Motor neuron (in vitro differentiated cells): ENCODE results near the gene ZNF652. TPM values are rescaled to one million over a fixed set of nuclear protein-coding genes. Genes with fewer than 3 reads are reported as not detected.
"Not testable (repeated sequence)": the region's sequence is repeated elsewhere in the genome, so short reads cannot be mapped to it uniquely, and the experiment has no call there.

Experiments
- ATAC-seq, 8 experiments: fragments of 200-7000 bp; cut with Tn5 transposase; replicated peaks in 6 of 8; 2 replicates each; pipeline ENCODE4 v1.8.0; 2021; ENCODE audit warnings: mild to moderate bottlenecking in 8 of 8, moderate library complexity in 8 of 8
- H3K27ac ChIP-seq, 2 donors: fragments of 250-450 bp; sonication (Bioruptor Pico); 2 replicates each; pipeline ENCODE4 v1.9.0; 2021; ENCODE audit warnings: antibody characterized with exemption in 2 of 2, mild to moderate bottlenecking in 2 of 2, moderate library complexity in 1 of 2
- H3K4me1 ChIP-seq, 2 donors: fragments of 250-450 bp; sonication (Bioruptor Pico); replicated peaks in 1 of 2; 2 replicates each; pipeline ENCODE4 v1.6.1; 2021; ENCODE audit warnings: antibody characterized with exemption in 2 of 2, mild to moderate bottlenecking in 2 of 2, moderate library complexity in 1 of 2
- H3K4me3 ChIP-seq, 5 donors: fragments of 250-450 bp; sonication (Bioruptor Pico); 2 replicates each; pipeline ENCODE4 v1.9.0; 2021; ENCODE audit warnings: antibody characterized with exemption in 5 of 5, mild to moderate bottlenecking in 5 of 5, moderate library complexity in 4 of 5
- WGBS, 10 experiments: fragments of 450-650 bp; shearing (Covaris generic); methylation state at CpG; one replicate each; pipeline ENCODE4 v1.0.0; 2022; 5-methylcytosine and 5-hydroxymethylcytosine counted together
- in situ Hi-C, 9 experiments: fragments of 400-800 bp; cut with MboI; loops; one replicate each; pipeline ENCODE4 v1.15.0; 2021; ENCODE audit warnings: low sequenced_read_pairs in 9 of 9, low pct_unique_long_range_greater_than_20kb in 2 of 9; ENCODE audit not compliant: unreplicated experiment in 9 of 9
- total RNA-seq, 8 experiments: library from RNA; unstranded; fragments of 300-600 nt; gene quantifications; 2 replicates each; pipeline versions ENCODE4 v1.2.3 to v1.2.4, GENCODE V29; 2022

Gene ZNF652
- total RNA-seq, 8 experiments from 2014 or later: 18.5 to 39.5 (median 30.9) TPM

DNA sequence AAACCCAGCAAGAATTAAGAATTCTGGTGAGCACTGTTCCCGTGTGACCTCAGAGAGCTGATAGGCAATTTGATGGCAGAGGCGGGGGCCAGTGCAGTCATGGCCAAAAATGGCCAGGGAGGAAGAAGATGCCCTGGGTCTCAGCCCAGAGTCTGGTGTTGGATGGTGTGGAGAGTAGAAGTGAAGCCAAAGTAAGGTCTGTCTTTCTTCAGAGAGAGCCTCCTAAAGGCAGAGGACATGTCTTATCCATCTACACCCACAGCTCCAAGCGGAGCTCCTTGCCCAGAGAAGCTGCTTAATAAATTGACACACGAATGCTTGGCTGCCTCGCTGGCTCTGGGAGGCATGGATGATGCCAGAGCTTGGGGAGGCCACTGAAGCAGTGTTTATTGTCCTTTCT lies 19.7 kb upstream of the ZNF652 start:
- ATAC-seq: no peak
- Histone ChIP-seq H3K27ac (no peak overlapping the region), H3K4me1 (no peaks in the 10 kb centered on the region), H3K4me3 (no peak overlapping the region)
- in situ Hi-C loops: no loop called here
- 51 to 83% (median 70%) methylated on average over 1 to 5 of the region's 5 CpGs; no CpG with 5 or more reads in 4 of the 10 experiments for WGBS, 10 experiments

GRCh38 chr17:49381033-49381432 lies 19.0 kb upstream of the ZNF652 start:
- WGBS, 10 experiments: 20 to 100% (median 72%) methylated on average over 1 of the region's 1 CpG; no CpG with 5 or more reads in 6 of the 10 experiments
- ATAC-seq: no peak
- Histone ChIP-seq H3K27ac (no peak overlapping the region), H3K4me1 (no peaks in the 10 kb centered on the region), H3K4me3 (no peak overlapping the region)
- in situ Hi-C loops: no loop called here

- in situ Hi-C loops: no loop called here
- Histone ChIP-seq H3K4me1 (no peaks in the 10 kb centered on the region), H3K4me3 (no peak overlapping the region), H3K27ac (no peak overlapping the region)
- 20 to 90% (median 80%) methylated on average over 1 to 4 of the region's 4 CpGs; no CpG with 5 or more reads in 2 of the 10 experiments for WGBS, 10 experiments
- ATAC-seq: no peak
Measured at GRCh38 chr17:49379926-49380325, 17.9 kb upstream of the ZNF652 start.

GRCh38 chr17:49378311-49378710 lies 16.3 kb upstream of the ZNF652 start:
- WGBS, 10 experiments: 0 to 100% (median 86%) methylated on average over 1 to 5 of the region's 5 CpGs; no CpG with 5 or more reads in 3 of the 10 experiments
- in situ Hi-C loops: no loop called here
- no peaks in the 10 kb centered on the region for H3K4me1 ChIP-seq
- H3K4me3 ChIP-seq: no peak overlapping the region
- ATAC-seq: no peak
- H3K27ac ChIP-seq: no peak overlapping the region

DNA sequence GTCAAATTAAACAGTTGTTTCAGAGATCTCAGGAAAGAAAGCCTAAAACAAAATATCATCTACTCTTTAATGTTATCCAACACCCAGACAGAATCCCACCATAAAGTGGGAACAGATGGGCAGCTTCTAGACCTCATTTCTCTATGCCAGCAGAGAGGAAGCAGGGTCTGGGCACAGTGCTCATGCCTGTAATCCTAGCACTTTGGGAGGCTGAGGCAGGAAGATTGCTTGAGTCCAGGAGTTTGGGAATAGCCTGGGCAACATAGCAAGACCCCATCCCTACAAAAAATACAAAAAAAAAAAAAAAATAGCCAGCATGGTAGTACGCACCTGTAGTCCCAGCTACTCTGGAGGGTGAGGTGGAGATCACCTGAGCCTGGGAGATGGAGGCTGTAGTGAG lies 13.5 kb upstream of the ZNF652 start:
- Histone ChIP-seq H3K27ac (no peak overlapping the region), H3K4me3 (no peak overlapping the region), H3K4me1 (no peaks in the 10 kb centered on the region)
- in situ Hi-C loops: no loop called here
- 100% methylated on average over 1 of the region's 1 CpG; no CpG with 5 or more reads in 7 of the 10 experiments for WGBS, 10 experiments
- no peak for ATAC-seq

- no peaks in the 10 kb centered on the region for H3K4me1 ChIP-seq
- no peak overlapping the region for H3K27ac ChIP-seq
- in situ Hi-C loops: no loop called here
- 75 to 90% (median 80%) methylated on average over 3 to 6 of the region's 6 CpGs; no CpG with 5 or more reads in 1 of the 10 experiments for WGBS, 10 experiments
- peak in 1 of 8 experiments; percentile 29 for ATAC-seq
- H3K4me3 ChIP-seq: no peak overlapping the region
Measured at GRCh38 chr17:49373115-49373514, 11.1 kb upstream of the ZNF652 start.

DNA sequence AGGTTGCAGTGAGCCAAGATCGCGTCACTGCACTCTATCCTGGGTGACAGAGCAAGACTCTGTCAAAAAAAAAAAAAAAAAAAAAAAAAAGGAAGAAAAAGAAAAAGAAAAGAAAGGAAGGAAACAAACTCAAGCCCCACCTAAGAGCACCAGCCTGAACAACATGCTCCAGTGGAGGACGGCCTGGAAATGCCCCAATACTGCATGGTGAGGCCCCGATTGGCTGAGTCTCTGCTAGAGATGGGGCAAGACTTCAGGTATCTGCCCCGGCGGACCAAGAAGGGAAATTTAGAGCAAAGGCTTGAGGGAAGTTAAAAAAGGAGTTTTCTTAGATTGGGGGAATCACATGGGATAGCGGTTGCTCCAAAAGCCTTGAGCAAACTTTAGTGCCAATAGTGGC lies 10.4 kb upstream of the ZNF652 start:
- Histone ChIP-seq H3K4me3 (no peak overlapping the region), H3K27ac (no peak overlapping the region), H3K4me1 (no peaks in the 10 kb centered on the region)
- no peak for ATAC-seq
- in situ Hi-C loops: no loop called here
- WGBS, 10 experiments: 57 to 100% (median 74%) methylated on average over 2 to 7 of the region's 7 CpGs; no CpG with 5 or more reads in 1 of the 10 experiments

DNA sequence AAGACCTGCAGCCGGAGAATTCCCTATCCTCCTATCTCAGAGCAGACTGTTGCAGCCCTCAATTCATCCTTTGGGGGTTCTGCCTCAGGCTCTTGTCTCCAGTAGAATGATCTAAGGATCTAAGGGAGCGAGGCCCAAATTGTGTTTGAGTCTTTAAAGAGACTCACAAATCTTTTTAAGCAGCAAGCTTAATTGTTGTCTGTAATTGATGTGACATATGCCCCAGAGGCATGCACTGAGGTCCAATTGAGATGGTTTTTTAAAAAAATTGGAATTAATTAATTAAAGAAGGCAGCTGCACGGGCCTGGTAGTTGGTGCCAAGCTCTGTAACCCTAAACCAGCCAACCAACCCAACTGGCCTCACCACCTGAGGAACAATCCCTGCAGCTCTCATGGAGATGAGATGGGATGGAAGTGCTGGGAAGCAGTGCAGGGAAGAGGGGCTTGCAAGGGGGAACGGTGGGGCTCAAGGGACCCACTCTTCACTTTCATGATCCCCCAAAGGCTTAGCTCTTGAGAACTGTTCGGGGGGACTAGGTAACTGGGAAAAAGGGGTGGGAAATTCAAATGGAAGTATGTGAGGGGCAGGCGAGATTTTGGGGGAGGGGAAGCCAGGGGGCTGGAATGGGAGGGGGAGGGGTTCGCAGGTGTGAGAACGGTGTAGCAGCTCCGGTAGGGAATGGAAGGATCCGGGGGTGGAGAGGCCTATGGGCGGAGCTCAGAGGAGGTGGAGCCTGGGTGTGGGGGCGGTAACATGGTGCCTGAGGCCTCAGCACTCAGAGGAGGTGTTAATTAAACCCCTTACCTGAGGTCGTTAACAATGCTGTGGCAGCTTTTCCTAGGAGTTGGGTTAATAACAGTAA lies 9.2 kb upstream of the ZNF652 start:
- no peak for ATAC-seq
- in situ Hi-C loops: no loop called here
- Histone ChIP-seq H3K27ac (no peak overlapping the region), H3K4me1 (no peaks in the 10 kb centered on the region), H3K4me3 (no peak overlapping the region)
- WGBS, 10 experiments: 20 to 93% (median 53%) methylated on average over 1 to 3 of the region's 13 CpGs; no CpG with 5 or more reads in 3 of the 10 experiments

DNA sequence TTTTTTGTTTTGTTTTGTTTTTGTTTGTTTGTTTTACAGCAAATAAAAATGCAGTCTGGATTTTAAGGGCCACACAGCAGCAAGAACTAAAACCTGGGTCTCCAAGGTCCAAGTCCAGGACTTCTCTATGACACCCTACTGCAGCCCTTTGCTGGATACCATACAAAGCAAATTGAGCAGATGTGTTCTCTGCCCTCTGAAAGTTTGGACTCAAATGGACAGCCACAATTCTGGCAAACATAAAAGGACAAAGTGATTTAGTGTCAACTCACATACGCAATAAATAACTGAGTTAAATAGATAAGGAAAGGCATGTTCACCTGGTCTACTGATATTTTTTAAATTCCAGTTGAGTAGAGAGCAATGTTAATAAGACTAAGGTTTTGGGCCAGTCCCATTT lies 7.7 kb upstream of the ZNF652 start:
- H3K27ac ChIP-seq: no peak overlapping the region
- H3K4me3 ChIP-seq: no peak overlapping the region
- no peaks in the 10 kb centered on the region for H3K4me1 ChIP-seq
- ATAC-seq: no peak
- WGBS, 10 experiments: 67 to 100% (median 100%) methylated on average over 1 of the region's 1 CpG; no CpG with 5 or more reads in 5 of the 10 experiments
- in situ Hi-C loops: no loop called here

DNA sequence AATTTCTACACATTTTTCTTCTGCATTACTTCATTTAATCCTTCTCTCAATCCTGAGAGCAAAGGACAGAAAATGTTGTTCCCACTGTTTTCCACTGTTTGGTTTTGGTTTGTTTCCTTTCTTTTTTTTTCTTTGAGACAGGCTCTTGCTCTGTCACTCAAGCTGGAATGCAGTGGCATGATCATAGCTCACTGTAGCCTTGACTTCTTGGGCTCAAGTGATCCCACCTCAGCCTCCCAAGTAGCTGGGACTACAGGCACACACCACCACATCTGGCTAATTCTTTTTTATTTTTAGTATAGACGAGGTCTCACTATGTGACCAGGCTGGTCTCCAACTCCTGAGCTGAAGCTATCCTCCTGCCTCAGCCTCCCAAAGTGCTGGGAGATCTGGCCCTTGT lies 7.0 kb upstream of the ZNF652 start:
- 57 to 100% (median 100%) methylated on average over 1 of the region's 1 CpG; no CpG with 5 or more reads in 7 of the 10 experiments for WGBS, 10 experiments
- ATAC-seq: no peak
- H3K27ac ChIP-seq: no peak overlapping the region
- H3K4me1 ChIP-seq: no peaks in the 10 kb centered on the region
- no peak overlapping the region for H3K4me3 ChIP-seq
- in situ Hi-C loops: no loop called here

GRCh38 chr17:49365667-49366066 lies 3.6 kb upstream of the ZNF652 start:
- in situ Hi-C loops: no loop called here

DNA sequence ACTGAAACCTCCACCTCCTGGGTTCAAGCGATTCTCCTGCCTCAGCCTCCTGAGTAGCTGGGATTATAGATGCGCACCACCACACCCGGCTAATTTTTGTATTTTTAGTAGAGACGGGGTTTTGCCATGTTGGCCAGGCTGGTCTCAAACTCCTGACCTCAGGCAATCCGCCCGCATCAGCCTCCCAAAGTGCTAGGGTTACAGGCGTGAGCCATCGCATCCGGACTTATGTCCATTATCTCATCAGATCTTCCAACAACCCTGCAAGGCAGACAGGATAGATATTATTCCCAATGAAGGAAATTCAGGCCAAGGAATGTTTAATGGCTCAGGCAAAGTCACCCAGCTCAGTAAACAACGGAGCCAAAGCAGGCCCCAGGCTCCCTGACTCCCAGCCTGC lies 3.1 kb upstream of the ZNF652 start:
- ATAC-seq, H3K4me3 ChIP-seq, H3K27ac ChIP-seq, H3K4me1 ChIP-seq, in situ Hi-C loops: not testable (repeated sequence)
- 72 to 97% (median 95%) methylated on average over 1 to 8 of the region's 10 CpGs; no CpG with 5 or more reads in 3 of the 10 experiments for WGBS, 10 experiments

More at GRCh38 chr17:49365667-49366066, 3.6 kb upstream of the ZNF652 start:
- Histone ChIP-seq H3K4me1 (no peaks in the 10 kb centered on the region), H3K4me3 (no peak overlapping the region), H3K27ac (no peak overlapping the region)
- 0 to 67% (median 20%) methylated on average over 1 to 2 of the region's 2 CpGs; no CpG with 5 or more reads in 3 of the 10 experiments for WGBS, 10 experiments
- ATAC-seq: no peak

DNA sequence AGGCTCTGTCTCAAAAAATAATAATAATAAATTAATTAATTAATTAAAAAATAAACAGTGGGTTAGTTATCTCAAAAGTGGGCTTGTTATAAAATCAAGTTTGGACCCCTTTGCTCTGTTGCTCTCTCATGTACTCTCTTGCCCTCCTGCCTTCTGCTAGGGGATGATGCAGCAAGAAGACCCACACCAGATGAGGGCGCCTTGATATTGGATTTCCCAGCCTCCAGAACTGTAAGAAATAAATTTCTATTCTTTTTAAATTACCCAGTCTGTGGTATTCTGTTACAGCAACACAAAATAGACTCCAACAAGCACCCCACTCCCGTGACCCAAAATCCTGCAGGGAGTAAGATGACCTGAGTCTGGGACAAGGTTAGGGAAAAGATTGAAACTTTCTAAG lies 2.1 kb upstream of the ZNF652 start:
- no peak for ATAC-seq
- no peak overlapping the region for H3K27ac ChIP-seq
- H3K4me1 ChIP-seq: peaks cover 12 to 15% of the 10 kb centered on the region in 2 donors
- in situ Hi-C loops: no loop called here
- no peak overlapping the region for H3K4me3 ChIP-seq
- 71 to 100% (median 83%) methylated on average over 1 to 2 of the region's 2 CpGs; no CpG with 5 or more reads in 5 of the 10 experiments for WGBS, 10 experiments
